B cell (primary cell): ENCODE data around the gene PRDX1.

Source experiments
- CTCF ChIP-seq: fragments of 200-600 bp; IDR thresholded peaks from one replicate; pipeline ENCODE4 v1.8.0; 2022; ENCODE audit warnings: antibody characterized with exemption, mild to moderate bottlenecking
- EZH2 ChIP-seq: IDR thresholded peaks from 2 replicates; pipeline ENCODE4 v1.6.1; 2012; ENCODE audit warnings: borderline replicate concordance, low read depth, mild to moderate bottlenecking, moderate library complexity, low read length; ENCODE audit not compliant: insufficient read depth, poor library complexity, severe bottlenecking

- TF ChIP-seq CTCF (no peak), EZH2 (no peak)
These were observed 4.5 kb upstream of the PRDX1 start for GRCh38 chr1:45526135-45526644.
